Liver (tissue), 9 donors: ENCODE data around the gene XYLT1. TPM values are rescaled to one million over a fixed set of nuclear protein-coding genes. Genes with fewer than 3 reads are reported as not detected.

Source experiments
- DNase-seq: peaks from one replicate; pipeline ENCODE4 v3.0.0-alpha.2; 2017; ENCODE audit warnings: low spot score
- H3K27ac ChIP-seq, 2 donors: one replicate each; pipeline ENCODE4 v1.7.0; 2013; ENCODE audit warnings: inconsistent platforms in 2 of 2, low read length in 2 of 2, control low read depth in 1 of 2, low read depth in 1 of 2, mild to moderate bottlenecking in 1 of 2
- H3K27me3 ChIP-seq, 4 donors: one replicate each; pipeline versions ENCODE4 v1.6.1 to v1.7.0; 2013; ENCODE audit warnings: low read length in 3 of 4, inconsistent platforms in 1 of 4, mild to moderate bottlenecking in 1 of 4, moderate library complexity in 1 of 4; ENCODE audit not compliant: control insufficient read depth in 4 of 4, insufficient read depth in 4 of 4
- H3K36me3 ChIP-seq, 4 donors: one replicate each; pipeline versions ENCODE4 v1.6.1 to v1.7.0; 2013; ENCODE audit warnings: low read length in 3 of 4, mild to moderate bottlenecking in 3 of 4, low read depth in 1 of 4, moderate library complexity in 1 of 4; ENCODE audit not compliant: control insufficient read depth in 4 of 4, insufficient read depth in 3 of 4
- H3K4me1 ChIP-seq, 4 donors: one replicate each; pipeline versions ENCODE4 v1.6.1 to v1.7.0; 2013; ENCODE audit warnings: low read length in 3 of 4, mild to moderate bottlenecking in 3 of 4, moderate library complexity in 1 of 4; ENCODE audit not compliant: control insufficient read depth in 4 of 4, insufficient read depth in 4 of 4
- H3K4me3 ChIP-seq, 3 donors: one replicate each; pipeline versions ENCODE4 v1.6.1 to v1.7.0; 2013; ENCODE audit warnings: low read length in 3 of 3, control low read depth in 1 of 3, low read depth in 1 of 3, mild to moderate bottlenecking in 1 of 3
- H3K9ac ChIP-seq, 2 donors: one replicate each; pipeline ENCODE4 v1.7.0; 2013; ENCODE audit warnings: low read length in 2 of 2, mild to moderate bottlenecking in 2 of 2, moderate library complexity in 2 of 2, control low read depth in 1 of 2, low read depth in 1 of 2
- H3K9me3 ChIP-seq, 4 donors: one replicate each; pipeline versions ENCODE4 v1.6.1 to v1.7.0; 2013; ENCODE audit warnings: low read length in 3 of 4; ENCODE audit not compliant: control insufficient read depth in 4 of 4
- GABPA ChIP-seq, 2 donors: IDR thresholded peaks in 1 of 2; conservative IDR thresholded peaks in 1 of 2; 2 replicates each; pipeline ENCODE4 v1.6.1; 2016; ENCODE audit warnings: antibody characterized with exemption in 2 of 2, mild to moderate bottlenecking in 1 of 2, moderate library complexity in 1 of 2
- JUND ChIP-seq, 2 donors: IDR thresholded peaks; 2 replicates each; pipeline ENCODE4 v1.6.1; 2016; ENCODE audit warnings: antibody characterized with exemption in 2 of 2
- RAD21 ChIP-seq, 2 donors: IDR thresholded peaks; 2 replicates each; pipeline ENCODE4 v1.6.1; 2016; ENCODE audit warnings: antibody characterized with exemption in 2 of 2, mild to moderate bottlenecking in 2 of 2
- TAF1 ChIP-seq: conservative IDR thresholded peaks from 2 replicates; pipeline ENCODE4 v1.6.1; 2016; ENCODE audit warnings: antibody characterized with exemption, mild to moderate bottlenecking
- YY1 ChIP-seq: IDR thresholded peaks from 2 replicates; pipeline ENCODE4 v1.6.1; 2016; ENCODE audit warnings: antibody characterized with exemption, mild to moderate bottlenecking
- WGBS: extraction: QIAGEN DNeasy Blood & Tissue Kit; methylation state at CpG from one replicate; pipeline ENCODE4 v1.1.7; 2013; 5-methylcytosine and 5-hydroxymethylcytosine counted together
- polyA plus RNA-seq, 2 donors: library from polyadenylated mRNA; stranded (reverse) in 1 of 2; unstranded in 1 of 2; fragments of 200-250 nt in 1 of 2; fragments of >200 nt in 1 of 2; fragmentation: Nextera tagmentation in 1 of 2; extraction: Ambion mirVana in 1 of 2; gene quantifications; one replicate each; pipeline versions ENCODE4 v1.2.1 to v1.2.3, GENCODE V29; 2013 to 2015
- total RNA-seq, 2 donors: library from RNA; depleted of rRNA; stranded (reverse); fragments of >200 nt; gene quantifications; one replicate each; pipeline ENCODE4 v1.2.3, GENCODE V29; 2014
- TF ChIP-seq, protein P1 (sequence below): IDR thresholded peaks from 2 replicates; pipeline ENCODE4 v1.6.1; 2016; ENCODE audit warnings: antibody characterized with exemption
- TF ChIP-seq, protein P2 (sequence below): IDR thresholded peaks from 2 replicates; pipeline ENCODE4 v1.6.1; 2016; ENCODE audit warnings: antibody characterized with exemption
- TF ChIP-seq, protein P3 (sequence below): IDR thresholded peaks from 2 replicates; pipeline ENCODE4 v1.6.1; 2016; ENCODE audit warnings: antibody characterized with exemption, mild to moderate bottlenecking
- donor health status: healthy.
- donor health status: healthy.
- donor health status: healthy.
- donor health status: healthy.
- donor health status: healthy.

Gene XYLT1
- total and polyA plus RNA-seq, 4 donors, result 0.25 to 2.3 (median 0.53) TPM

DNA sequence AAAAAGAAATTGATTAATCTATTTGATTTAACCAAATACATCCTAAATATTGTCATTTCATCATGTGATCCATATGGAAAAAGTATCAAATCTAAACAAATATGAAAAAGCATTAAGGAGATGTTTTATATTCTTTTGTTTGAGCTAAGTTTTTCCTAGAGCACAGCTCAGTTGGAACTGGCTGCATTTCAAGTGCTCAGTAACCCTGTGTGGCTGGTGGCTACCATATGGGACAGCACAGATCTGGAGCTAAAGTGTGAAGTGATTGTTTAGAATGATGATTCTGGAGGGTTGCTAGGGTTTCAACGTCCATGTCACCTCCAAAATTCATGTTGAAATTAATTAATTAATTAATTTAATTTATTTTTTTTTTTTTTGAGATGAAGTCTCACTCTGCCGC, 137.5 kb downstream of the XYLT1 start (continued):
- TF ChIP-seq, protein P1, sequence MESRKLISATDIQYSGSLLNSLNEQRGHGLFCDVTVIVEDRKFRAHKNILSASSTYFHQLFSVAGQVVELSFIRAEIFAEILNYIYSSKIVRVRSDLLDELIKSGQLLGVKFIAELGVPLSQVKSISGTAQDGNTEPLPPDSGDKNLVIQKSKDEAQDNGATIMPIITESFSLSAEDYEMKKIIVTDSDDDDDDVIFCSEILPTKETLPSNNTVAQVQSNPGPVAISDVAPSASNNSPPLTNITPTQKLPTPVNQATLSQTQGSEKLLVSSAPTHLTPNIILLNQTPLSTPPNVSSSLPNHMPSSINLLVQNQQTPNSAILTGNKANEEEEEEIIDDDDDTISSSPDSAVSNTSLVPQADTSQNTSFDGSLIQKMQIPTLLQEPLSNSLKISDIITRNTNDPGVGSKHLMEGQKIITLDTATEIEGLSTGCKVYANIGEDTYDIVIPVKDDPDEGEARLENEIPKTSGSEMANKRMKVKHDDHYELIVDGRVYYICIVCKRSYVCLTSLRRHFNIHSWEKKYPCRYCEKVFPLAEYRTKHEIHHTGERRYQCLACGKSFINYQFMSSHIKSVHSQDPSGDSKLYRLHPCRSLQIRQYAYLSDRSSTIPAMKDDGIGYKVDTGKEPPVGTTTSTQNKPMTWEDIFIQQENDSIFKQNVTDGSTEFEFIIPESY, result no peak
- TF ChIP-seq YY1 (no peak), RAD21 (IDR thresholded peaks at IDR 0.05) (no peak), TAF1 (no peak), JUND (IDR thresholded peaks at IDR 0.05) (no peak)
- TF ChIP-seq, protein P2, sequence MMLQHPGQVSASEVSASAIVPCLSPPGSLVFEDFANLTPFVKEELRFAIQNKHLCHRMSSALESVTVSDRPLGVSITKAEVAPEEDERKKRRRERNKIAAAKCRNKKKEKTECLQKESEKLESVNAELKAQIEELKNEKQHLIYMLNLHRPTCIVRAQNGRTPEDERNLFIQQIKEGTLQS, result no peak

DNA sequence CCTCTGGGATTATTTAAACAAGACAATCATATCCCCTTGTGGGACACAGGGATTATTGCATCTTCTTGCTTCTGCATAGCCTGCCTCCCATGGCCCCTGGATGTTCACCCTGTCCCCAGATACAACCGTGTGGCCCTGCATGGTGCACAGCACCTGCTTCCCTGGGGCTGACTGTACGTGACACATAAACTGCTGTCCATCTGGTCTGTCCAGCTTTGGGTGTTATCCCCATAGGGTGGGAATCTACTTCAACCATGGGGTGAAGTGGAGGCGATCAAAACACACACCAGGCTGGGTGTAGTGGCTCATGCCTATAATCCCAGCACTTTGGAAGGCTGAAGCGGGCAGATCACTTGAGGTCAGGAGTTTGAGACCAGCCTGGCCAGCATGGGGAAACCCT, 138.8 kb downstream of the XYLT1 start:
- Histone ChIP-seq H3K9me3 (no peaks in the 10 kb centered on the region), H3K9ac (no peak overlapping the region), H3K4me1 (no peaks in the 10 kb centered on the region), H3K27ac (no peak overlapping the region), H3K27me3 (no peaks in the 10 kb centered on the region), H3K4me3 (no peak overlapping the region), H3K36me3 (no peaks in the 10 kb centered on the region)
- TF ChIP-seq, protein P1, result no peak
- TF ChIP-seq GABPA (IDR thresholded peaks at IDR 0.05 in 1 of 2, conservative IDR thresholded peaks at IDR 0.05 in 1 of 2), result no peak
- no peak for DNase-seq
- WGBS, result 94% methylated on average over 4 of the region's 4 CpGs

DNA sequence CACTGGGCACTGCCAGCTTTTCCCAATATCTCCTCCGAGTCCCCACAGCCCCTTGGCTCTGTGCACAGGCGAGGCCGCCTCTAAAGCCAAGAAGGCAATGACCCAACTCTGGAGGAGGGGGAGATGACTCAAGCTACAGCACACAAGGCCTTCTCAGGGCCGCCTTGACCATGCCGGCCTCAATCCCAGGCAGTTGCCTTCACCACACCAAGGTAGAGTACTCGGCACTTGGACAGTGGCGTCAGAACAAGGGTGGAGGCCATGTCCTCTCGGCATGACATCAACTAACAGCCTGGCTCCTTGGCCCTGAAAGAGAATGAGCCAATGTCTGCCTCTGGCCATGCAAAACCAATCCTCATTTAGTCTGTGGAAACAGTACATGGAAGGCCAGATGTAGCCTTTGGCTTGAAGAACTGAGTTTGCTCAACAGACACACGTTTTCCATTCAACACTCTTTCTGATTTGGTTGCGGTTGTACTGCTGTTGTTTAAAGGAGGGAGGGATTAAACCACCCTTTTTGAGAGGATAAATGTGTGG, 139.6 kb downstream of the XYLT1 start:
- Histone ChIP-seq H3K9me3 (no peaks in the 10 kb centered on the region), H3K27me3 (no peaks in the 10 kb centered on the region), H3K4me1 (no peaks in the 10 kb centered on the region), H3K4me3 (no peak overlapping the region), H3K36me3 (no peaks in the 10 kb centered on the region), H3K27ac (no peak overlapping the region), H3K9ac (no peak overlapping the region)
- no peak for DNase-seq
- TF ChIP-seq, protein P3, sequence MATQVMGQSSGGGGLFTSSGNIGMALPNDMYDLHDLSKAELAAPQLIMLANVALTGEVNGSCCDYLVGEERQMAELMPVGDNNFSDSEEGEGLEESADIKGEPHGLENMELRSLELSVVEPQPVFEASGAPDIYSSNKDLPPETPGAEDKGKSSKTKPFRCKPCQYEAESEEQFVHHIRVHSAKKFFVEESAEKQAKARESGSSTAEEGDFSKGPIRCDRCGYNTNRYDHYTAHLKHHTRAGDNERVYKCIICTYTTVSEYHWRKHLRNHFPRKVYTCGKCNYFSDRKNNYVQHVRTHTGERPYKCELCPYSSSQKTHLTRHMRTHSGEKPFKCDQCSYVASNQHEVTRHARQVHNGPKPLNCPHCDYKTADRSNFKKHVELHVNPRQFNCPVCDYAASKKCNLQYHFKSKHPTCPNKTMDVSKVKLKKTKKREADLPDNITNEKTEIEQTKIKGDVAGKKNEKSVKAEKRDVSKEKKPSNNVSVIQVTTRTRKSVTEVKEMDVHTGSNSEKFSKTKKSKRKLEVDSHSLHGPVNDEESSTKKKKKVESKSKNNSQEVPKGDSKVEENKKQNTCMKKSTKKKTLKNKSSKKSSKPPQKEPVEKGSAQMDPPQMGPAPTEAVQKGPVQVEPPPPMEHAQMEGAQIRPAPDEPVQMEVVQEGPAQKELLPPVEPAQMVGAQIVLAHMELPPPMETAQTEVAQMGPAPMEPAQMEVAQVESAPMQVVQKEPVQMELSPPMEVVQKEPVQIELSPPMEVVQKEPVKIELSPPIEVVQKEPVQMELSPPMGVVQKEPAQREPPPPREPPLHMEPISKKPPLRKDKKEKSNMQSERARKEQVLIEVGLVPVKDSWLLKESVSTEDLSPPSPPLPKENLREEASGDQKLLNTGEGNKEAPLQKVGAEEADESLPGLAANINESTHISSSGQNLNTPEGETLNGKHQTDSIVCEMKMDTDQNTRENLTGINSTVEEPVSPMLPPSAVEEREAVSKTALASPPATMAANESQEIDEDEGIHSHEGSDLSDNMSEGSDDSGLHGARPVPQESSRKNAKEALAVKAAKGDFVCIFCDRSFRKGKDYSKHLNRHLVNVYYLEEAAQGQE, result no peak
- 77% methylated on average over 10 of the region's 10 CpGs for WGBS
